SU-DHL-6 (cell line): Measurements from ENCODE around the gene BIVM.
"Not testable (repeated sequence)": the region's sequence is repeated elsewhere in the genome, so short reads cannot be mapped to it uniquely, and the experiment has no call there.

Experiments used
- H2AFZ ChIP-seq: fragments of 200-600 bp; sonication (generic); 2 replicates; pipeline ENCODE4 v1.6.1; 2014; ENCODE audit warnings: low read depth, mild to moderate bottlenecking, moderate library complexity, mixed read lengths, antibody characterized with exemption, low read length; ENCODE audit not compliant: severe bottlenecking
- H3F3A ChIP-seq: fragments of 200-600 bp; shearing (Covaris generic); 2 replicates; pipeline ENCODE4 v1.6.0; 2016; ENCODE audit warnings: antibody characterized with exemption, mild to moderate bottlenecking; ENCODE audit not compliant: insufficient read depth
- H3K27ac ChIP-seq: fragments of 200-600 bp; sonication (generic); 2 replicates; pipeline ENCODE4 v1.5.1; 2016; ENCODE audit warnings: low read depth, mild to moderate bottlenecking, low read length, moderate library complexity, mixed read lengths
- H3K27me3 ChIP-seq: fragments of 200-600 bp; sonication (generic), shearing (Covaris generic); 2 replicates; pipeline ENCODE4 v1.6.0; 2014; ENCODE audit warnings: mild to moderate bottlenecking, low read length
- H3K36me3 ChIP-seq: fragments of 200-600 bp; sonication (generic); 2 replicates; pipeline ENCODE4 v1.6.1; 2014; ENCODE audit warnings: mild to moderate bottlenecking, low read length, mixed read lengths
- H3K4me2 ChIP-seq: fragments of 300-600, 200-600 bp; shearing (Covaris generic), sonication (generic); 2 replicates; pipeline ENCODE4 v1.6.0; 2014; ENCODE audit warnings: low read length, low read depth, mild to moderate bottlenecking; ENCODE audit not compliant: poor library complexity, severe bottlenecking
- H3K4me3 ChIP-seq: fragments of 200-600 bp; sonication (generic); 2 replicates; pipeline ENCODE4 v1.5.1; 2014; ENCODE audit warnings: antibody characterized with exemption, low read length, mild to moderate bottlenecking, mixed read lengths; ENCODE audit not compliant: insufficient read depth, poor library complexity, severe bottlenecking
- H3K79me2 ChIP-seq: fragments of 200-600 bp; sonication (generic); 2 replicates; pipeline ENCODE4 v1.6.1; 2014; ENCODE audit warnings: mild to moderate bottlenecking, low read length, moderate library complexity; ENCODE audit not compliant: insufficient read depth
- H3K9ac ChIP-seq: fragments of 200-600 bp; sonication (generic); 2 replicates; pipeline ENCODE4 v1.7.0; 2014; ENCODE audit warnings: mild to moderate bottlenecking, low read length
- H3K9me2 ChIP-seq: fragments of 200-600 bp; sonication (generic); replicated peaks from 2 replicates; pipeline ENCODE4 v1.6.1; 2014; ENCODE audit warnings: low read length; ENCODE audit not compliant: insufficient read depth
- H3K9me3 ChIP-seq: fragments of 200-600 bp; sonication (generic); 2 replicates; pipeline ENCODE4 v1.6.1; 2014; ENCODE audit warnings: low read length, mixed read lengths; ENCODE audit not compliant: insufficient read depth
- H4K20me1 ChIP-seq: fragments of 200-600 bp; sonication (generic); 2 replicates; pipeline ENCODE4 v1.6.1; 2014; ENCODE audit warnings: low read depth, mild to moderate bottlenecking, antibody characterized with exemption, low read length, moderate library complexity, mixed read lengths
- EZH2phosphoT487 ChIP-seq: fragments of 200-600 bp; sonication (generic), shearing (Covaris generic); conservative IDR thresholded peaks from 2 replicates; pipeline ENCODE4 v1.6.1; 2018; ENCODE audit warnings: mild to moderate bottlenecking, antibody characterized with exemption, low read length, moderate library complexity, mixed read lengths
- TF ChIP-seq, protein P1 (sequence below): fragments of 200-600 bp; sonication (generic); IDR thresholded peaks from one replicate; pipeline ENCODE4 v1.5.1; 2017; ENCODE audit warnings: antibody characterized with exemption, mild to moderate bottlenecking, low read length, moderate library complexity; ENCODE audit not compliant: insufficient read depth, poor library complexity, severe bottlenecking

BIVM gene

DNA sequence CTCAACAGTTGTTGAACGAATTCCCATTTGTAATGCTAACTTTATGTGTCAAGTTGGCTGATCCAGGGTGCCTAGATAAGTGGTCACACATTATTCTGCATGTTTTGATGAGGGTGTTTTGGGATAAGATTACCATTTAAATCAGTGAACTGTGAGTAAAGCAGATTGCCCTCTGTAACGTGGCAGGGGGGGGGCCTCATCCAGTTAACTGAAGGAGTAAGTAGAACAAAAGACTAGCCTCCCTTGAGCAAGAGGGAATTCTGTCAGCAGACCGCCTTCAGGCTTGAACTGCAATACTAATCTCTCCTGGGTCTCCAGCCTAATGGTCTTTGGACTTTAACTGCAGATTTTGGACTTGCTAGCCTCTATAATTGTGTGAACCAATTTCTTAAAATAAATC lies 21.2 kb upstream of the BIVM start:
- Histone ChIP-seq H3K36me3 (no peaks in the 10 kb centered on the region), H3K27me3 (no peaks in the 10 kb centered on the region), H3K9me2 (no peaks in the 10 kb centered on the region), H4K20me1 (no peaks in the 10 kb centered on the region), H2AFZ (no peak overlapping the region), H3K9me3 (no peaks in the 10 kb centered on the region; the same call in 1 of the 2 replicates), H3K79me2 (peaks cover 7% of the 10 kb centered on the region), H3K27ac (no peak overlapping the region), H3K4me2 (no peak overlapping the region), H3F3A (peaks cover 6% of the 10 kb centered on the region), H3K9ac (no peak overlapping the region), H3K4me3 (no peak overlapping the region)
- TF ChIP-seq, protein P1, sequence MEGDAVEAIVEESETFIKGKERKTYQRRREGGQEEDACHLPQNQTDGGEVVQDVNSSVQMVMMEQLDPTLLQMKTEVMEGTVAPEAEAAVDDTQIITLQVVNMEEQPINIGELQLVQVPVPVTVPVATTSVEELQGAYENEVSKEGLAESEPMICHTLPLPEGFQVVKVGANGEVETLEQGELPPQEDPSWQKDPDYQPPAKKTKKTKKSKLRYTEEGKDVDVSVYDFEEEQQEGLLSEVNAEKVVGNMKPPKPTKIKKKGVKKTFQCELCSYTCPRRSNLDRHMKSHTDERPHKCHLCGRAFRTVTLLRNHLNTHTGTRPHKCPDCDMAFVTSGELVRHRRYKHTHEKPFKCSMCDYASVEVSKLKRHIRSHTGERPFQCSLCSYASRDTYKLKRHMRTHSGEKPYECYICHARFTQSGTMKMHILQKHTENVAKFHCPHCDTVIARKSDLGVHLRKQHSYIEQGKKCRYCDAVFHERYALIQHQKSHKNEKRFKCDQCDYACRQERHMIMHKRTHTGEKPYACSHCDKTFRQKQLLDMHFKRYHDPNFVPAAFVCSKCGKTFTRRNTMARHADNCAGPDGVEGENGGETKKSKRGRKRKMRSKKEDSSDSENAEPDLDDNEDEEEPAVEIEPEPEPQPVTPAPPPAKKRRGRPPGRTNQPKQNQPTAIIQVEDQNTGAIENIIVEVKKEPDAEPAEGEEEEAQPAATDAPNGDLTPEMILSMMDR, result no peak
- no peak for TF ChIP-seq EZH2phosphoT487

DNA sequence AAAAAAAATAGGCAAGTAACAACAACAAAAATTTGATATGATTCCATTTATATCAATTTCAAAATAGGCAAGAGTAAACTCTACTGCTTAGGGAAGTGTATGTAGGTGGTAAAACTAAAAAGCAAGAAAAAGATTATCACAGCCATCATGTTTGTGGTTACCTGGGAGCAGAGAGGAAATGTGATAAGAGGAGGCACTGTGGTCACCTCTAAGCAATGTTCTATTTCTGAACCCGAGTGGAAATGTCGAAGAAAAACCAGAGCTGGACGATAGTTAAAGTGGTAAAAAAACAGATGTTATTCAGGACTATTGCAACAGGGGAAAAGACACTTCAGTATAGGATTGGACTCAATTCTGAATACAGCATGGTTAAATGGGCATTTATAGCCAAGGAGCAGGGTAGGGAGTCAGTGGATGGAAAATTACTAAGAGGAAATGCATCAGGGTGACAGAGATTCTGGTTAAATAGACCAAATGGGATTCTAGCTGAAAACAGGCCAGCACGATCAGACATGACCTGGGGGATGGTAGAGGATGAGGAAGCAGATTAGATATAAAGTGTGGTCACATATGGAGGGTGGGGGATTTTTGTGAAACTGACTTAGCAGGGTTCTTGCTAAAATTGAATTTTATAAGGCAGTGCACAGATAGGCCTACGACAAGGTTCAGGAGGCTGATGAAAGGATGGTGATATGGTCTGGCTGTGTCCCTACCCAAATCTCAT lies 19.3 kb upstream of the BIVM start:
- no peaks in the 10 kb centered on the region for H3K9me2 ChIP-seq
- TF ChIP-seq EZH2phosphoT487, result no peak
- TF ChIP-seq, protein P1, result no peak
- peaks cover 5% of the 10 kb centered on the region for H3F3A ChIP-seq
- H3K36me3 ChIP-seq, result no peaks in the 10 kb centered on the region
- no peaks in the 10 kb centered on the region; the same call in 1 of the 2 replicates for H3K9me3 ChIP-seq
- no peak overlapping the region for H3K4me2 ChIP-seq
- H3K4me3 ChIP-seq, result no peak overlapping the region
- no peak overlapping the region for H3K27ac ChIP-seq
- H3K9ac ChIP-seq, result no peak overlapping the region
- no peaks in the 10 kb centered on the region for H3K79me2 ChIP-seq
- no peak overlapping the region for H2AFZ ChIP-seq
- H3K27me3 ChIP-seq, result no peaks in the 10 kb centered on the region
- H4K20me1 ChIP-seq, result no peaks in the 10 kb centered on the region

DNA sequence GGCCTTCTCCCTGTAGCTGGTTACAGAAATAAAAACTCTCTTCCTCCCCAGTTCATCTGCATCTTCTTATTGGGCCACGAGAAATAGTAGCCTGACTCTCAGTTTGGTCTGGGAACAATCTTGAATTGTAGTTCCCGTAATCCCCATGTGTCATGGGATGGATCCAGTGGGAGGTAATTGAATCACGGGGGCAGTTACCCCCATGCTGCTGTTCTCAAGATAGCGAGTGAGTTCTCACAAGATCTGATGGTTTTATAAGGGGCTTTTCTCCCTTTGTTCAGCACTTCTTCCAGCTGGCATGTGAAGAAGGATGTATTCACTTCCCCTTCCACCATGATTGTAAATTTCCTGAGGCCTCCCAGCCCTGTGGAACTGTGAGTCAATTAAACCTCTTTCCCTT lies 18.3 kb upstream of the BIVM start:
- not testable (repeated sequence) for H3K4me3 ChIP-seq, H3K9me2 ChIP-seq, H4K20me1 ChIP-seq, H3F3A ChIP-seq, H3K79me2 ChIP-seq, H3K27me3 ChIP-seq, H3K9ac ChIP-seq, H3K4me2 ChIP-seq, H3K9me3 ChIP-seq, H2AFZ ChIP-seq, H3K27ac ChIP-seq, H3K36me3 ChIP-seq

DNA sequence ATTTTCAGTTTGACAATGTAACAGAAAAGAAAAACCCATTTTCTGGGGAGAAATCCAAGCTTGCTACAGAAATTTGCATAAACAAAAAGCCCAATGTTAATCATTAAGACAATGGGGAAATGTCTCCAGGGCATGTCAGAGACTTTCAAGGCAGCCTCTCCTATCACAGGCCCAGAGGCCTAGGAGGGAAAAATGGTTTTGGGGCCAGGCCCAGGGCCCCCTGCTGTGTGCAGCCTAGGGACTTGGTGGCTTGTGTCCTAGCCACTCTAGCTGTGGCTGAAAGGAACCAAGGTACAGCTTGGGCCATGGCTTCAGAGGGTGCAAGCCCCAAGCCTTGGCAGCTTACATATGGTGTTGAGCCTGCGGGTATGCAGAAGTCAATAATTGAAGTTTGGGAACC lies 17.3 kb upstream of the BIVM start:
- no peaks in the 10 kb centered on the region for H3F3A ChIP-seq
- H3K9ac ChIP-seq, result no peak overlapping the region
- no peak overlapping the region for H3K4me2 ChIP-seq
- no peaks in the 10 kb centered on the region; the same call in 1 of the 2 replicates for H3K9me3 ChIP-seq
- H3K36me3 ChIP-seq, result no peaks in the 10 kb centered on the region
- no peak for TF ChIP-seq EZH2phosphoT487
- TF ChIP-seq, protein P1, result no peak
- no peaks in the 10 kb centered on the region for H3K9me2 ChIP-seq
- H3K27ac ChIP-seq, result no peak overlapping the region
- H3K79me2 ChIP-seq, result no peaks in the 10 kb centered on the region
- no peak overlapping the region for H2AFZ ChIP-seq
- no peaks in the 10 kb centered on the region for H3K27me3 ChIP-seq
- H4K20me1 ChIP-seq, result no peaks in the 10 kb centered on the region
- no peak overlapping the region for H3K4me3 ChIP-seq
